Stimulated activated memory B cell treated with anti-CD40 and anti-IgM and Interleukin-4, amounts not matched to agents 10 μg/mL and 1 μg/mL and 100 μg/mL, for 72 hours (primary cell): ENCODE results near the gene GPR89A.
"Not testable (repeated sequence)": the region's sequence is repeated elsewhere in the genome, so short reads cannot be mapped to it uniquely, and the experiment has no call there.

Experiments
- ATAC-seq: fragments of 150-1000 bp; cut with Tn5 transposase; 2 replicates; pipeline ENCODE4 v1.10.0; 2021
- H3K27ac Mint-ChIP-seq: one replicate; pipeline ENCODE4 v1.8.0; 2022; ENCODE audit warnings: mild to moderate bottlenecking, mixed read lengths
- H3K27me3 Mint-ChIP-seq: one replicate; pipeline ENCODE4 v1.8.0; 2022; ENCODE audit warnings: mixed read lengths
- H3K36me3 Mint-ChIP-seq: one replicate; pipeline ENCODE4 v1.8.0; 2022; ENCODE audit warnings: mixed read lengths
- H3K4me1 Mint-ChIP-seq: one replicate; pipeline ENCODE4 v1.8.0; 2022; ENCODE audit warnings: mixed read lengths
- H3K4me3 Mint-ChIP-seq: one replicate; pipeline ENCODE4 v1.8.0; 2022; ENCODE audit warnings: mild to moderate bottlenecking, moderate library complexity, mixed read lengths
- H3K9me3 Mint-ChIP-seq: one replicate; pipeline ENCODE4 v1.8.0; 2022; ENCODE audit warnings: mixed read lengths

GPR89A gene

DNA sequence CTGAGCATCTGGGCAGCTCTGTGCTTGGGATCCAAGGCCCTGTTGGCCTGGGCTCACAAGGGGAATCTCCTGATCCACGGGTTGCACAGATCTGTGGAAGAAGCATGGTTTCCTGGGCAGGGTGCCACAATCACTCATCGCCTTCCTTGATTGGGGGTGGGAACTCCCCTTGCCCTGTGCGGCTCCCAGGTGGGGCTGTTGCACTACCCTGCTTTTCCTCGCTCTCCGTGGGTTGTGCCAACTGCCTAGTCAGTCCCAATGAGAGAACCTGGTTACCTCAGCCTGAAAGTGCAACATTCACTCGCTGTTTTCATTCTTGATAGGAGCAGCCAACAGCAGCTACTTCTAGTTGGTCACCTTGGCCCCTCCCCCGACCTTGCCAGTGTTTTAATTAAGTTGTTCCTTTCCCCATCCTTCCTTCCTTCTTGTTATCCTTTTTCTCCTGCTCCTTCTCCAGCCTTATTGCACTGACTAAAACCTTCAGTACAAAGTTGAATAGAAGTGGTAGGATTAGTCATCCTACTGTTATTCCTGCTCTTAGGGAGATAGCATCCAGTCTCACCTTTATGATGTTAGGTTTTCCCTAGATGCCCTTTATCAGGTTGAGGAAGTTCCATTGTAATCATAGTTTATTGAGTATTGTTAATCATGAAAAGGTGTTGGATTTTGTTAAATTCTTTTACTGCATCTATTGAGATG, 48.6 kb downstream of the GPR89A start:
- H3K4me3 Mint-ChIP-seq, H3K27me3 Mint-ChIP-seq, H3K9me3 Mint-ChIP-seq, ATAC-seq, H3K27ac Mint-ChIP-seq, H3K4me1 Mint-ChIP-seq: not testable (repeated sequence)
- peaks cover 30% of the 10 kb centered on the region for H3K36me3 Mint-ChIP-seq

DNA sequence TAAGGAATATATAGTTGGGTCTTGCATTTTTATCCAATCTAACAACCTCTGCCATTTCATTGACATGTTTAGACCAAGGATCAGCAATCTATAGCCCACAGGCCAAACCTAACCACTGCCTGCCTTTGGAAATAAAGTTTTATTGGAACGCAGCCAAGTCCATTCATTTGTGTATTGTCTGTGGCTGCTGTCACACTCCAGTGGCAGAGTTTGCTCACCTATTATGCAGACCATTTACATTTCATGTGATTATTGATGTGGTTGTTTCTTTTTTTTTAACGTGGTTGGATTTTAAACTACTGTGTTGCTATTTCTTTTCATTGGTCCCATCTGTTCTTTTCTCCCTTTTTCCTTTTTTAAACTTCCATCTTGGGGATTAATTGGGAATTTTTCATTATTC, 54.7 kb downstream of the GPR89A start:
- H3K36me3 Mint-ChIP-seq: peaks cover 14% of the 10 kb centered on the region
- H3K27ac Mint-ChIP-seq, H3K4me3 Mint-ChIP-seq, H3K27me3 Mint-ChIP-seq, H3K4me1 Mint-ChIP-seq, ATAC-seq, H3K9me3 Mint-ChIP-seq: not testable (repeated sequence)

DNA sequence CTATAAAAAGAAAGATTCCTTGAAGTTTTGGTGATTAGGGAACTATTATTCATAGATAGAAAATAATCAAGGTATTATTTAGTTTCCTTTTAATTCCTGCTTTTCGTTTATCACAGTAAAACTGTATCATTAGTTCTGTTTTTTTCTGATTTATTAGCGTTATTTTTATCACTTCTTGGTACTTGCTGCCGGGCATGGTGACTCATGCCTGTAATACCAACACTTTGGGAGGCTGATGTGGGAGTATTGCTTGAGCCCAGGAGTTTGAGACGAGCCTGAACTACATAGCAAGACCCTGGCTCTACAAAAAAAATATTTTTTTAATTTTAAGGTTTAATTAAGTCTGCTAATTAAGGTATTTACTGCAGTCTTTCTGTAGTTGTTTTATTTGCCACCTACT, 57.2 kb downstream of the GPR89A start:
- not testable (repeated sequence) for H3K27ac Mint-ChIP-seq, H3K4me3 Mint-ChIP-seq, ATAC-seq, H3K9me3 Mint-ChIP-seq, H3K4me1 Mint-ChIP-seq, H3K27me3 Mint-ChIP-seq
- H3K36me3 Mint-ChIP-seq: peaks cover 14% of the 10 kb centered on the region

- H3K4me1 Mint-ChIP-seq, H3K27ac Mint-ChIP-seq, H3K4me3 Mint-ChIP-seq, H3K9me3 Mint-ChIP-seq, H3K27me3 Mint-ChIP-seq, ATAC-seq: not testable (repeated sequence)
- H3K36me3 Mint-ChIP-seq: peaks cover 21% of the 10 kb centered on the region
Observed at GRCh38 chr1:145670995-145671745, 63.4 kb downstream of the GPR89A start.

DNA sequence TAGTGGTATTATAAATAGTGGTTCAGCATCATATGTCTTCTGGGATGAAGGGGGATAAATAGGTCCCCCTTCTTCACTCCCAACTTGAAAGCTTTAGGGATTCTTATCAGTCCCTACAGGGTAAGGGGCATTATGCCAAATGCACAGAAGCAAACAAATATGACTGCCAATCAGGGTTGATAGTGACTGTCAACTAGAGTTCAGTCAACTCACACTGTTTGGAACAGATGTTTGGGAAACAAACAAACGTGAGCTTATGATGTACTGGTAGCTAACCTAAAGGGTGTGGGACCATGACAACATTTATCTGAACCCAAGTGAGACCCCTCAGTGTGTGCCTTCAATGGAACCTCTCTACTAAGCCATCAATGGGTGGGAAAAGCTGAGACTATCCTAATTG, 65.4 kb downstream of the GPR89A start:
- H3K4me1 Mint-ChIP-seq, H3K9me3 Mint-ChIP-seq, H3K27ac Mint-ChIP-seq, ATAC-seq, H3K4me3 Mint-ChIP-seq, H3K27me3 Mint-ChIP-seq: not testable (repeated sequence)
- H3K36me3 Mint-ChIP-seq: peaks cover 12% of the 10 kb centered on the region

DNA sequence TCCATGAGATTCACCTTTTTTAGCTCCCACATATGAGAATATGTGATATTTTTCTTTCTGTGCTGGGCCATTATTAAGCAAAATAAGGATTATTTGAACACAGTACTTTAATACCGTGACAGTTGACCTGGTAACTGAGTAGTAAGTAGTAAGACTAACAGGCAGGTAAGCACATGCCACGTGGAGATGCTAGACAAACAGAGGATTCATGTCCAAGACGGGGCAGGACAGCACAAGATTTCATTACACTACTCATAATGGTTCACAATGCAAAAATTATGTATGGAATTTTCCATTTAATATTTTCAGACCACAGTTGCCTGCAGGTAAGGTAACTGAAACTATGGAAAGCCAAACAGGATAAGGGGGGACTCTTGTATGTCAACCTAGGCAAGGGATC, 77.1 kb downstream of the GPR89A start:
- H3K27ac Mint-ChIP-seq, H3K4me1 Mint-ChIP-seq, H3K9me3 Mint-ChIP-seq, H3K4me3 Mint-ChIP-seq, H3K36me3 Mint-ChIP-seq, ATAC-seq, H3K27me3 Mint-ChIP-seq: not testable (repeated sequence)

- not testable (repeated sequence) for ATAC-seq, H3K27ac Mint-ChIP-seq, H3K36me3 Mint-ChIP-seq, H3K4me3 Mint-ChIP-seq, H3K9me3 Mint-ChIP-seq, H3K27me3 Mint-ChIP-seq
- peaks cover 12% of the 10 kb centered on the region for H3K4me1 Mint-ChIP-seq
Observed at GRCh38 chr1:145686078-145686477, 78.3 kb downstream of the GPR89A start.

- Mint-ChIP-seq H3K9me3 (no peaks in the 10 kb centered on the region), H3K4me3 (no peak overlapping the region), H3K4me1 (peaks cover 12% of the 10 kb centered on the region), H3K27ac (no peak overlapping the region), H3K36me3 (no peaks in the 10 kb centered on the region), H3K27me3 (no peaks in the 10 kb centered on the region)
- ATAC-seq: no peak
Observed at GRCh38 chr1:145688328-145688727, 80.5 kb downstream of the GPR89A start.

- Mint-ChIP-seq H3K4me1 (peaks cover 12% of the 10 kb centered on the region), H3K27me3 (no peaks in the 10 kb centered on the region), H3K4me3 (no peak overlapping the region), H3K9me3 (no peaks in the 10 kb centered on the region), H3K27ac (no peak overlapping the region), H3K36me3 (no peaks in the 10 kb centered on the region)
- ATAC-seq: no peak
Observed at GRCh38 chr1:145688924-145689323, 81.1 kb downstream of the GPR89A start.

DNA sequence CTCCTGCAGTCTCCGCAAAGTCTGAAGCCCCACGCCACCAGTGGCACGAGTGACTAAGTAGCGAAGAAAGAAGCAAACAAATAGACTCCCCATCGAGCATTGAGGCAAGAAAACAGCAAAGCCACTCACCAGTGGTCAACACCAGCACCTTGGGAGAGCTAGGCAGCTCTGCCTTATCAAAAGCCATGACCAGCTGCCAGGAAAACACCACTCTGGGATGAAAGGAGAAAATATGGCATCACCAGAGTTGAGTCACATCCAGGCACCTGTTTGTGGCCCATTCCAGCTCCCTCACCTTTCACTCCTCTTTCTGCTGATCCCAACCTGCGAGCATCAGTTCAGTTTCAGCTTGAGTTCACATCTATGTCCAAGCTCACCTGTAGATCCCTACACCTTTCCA, 82.1 kb downstream of the GPR89A start:
- no peak for ATAC-seq
- peaks cover 12% of the 10 kb centered on the region for H3K4me1 Mint-ChIP-seq
- no peak overlapping the region for H3K4me3 Mint-ChIP-seq
- H3K36me3 Mint-ChIP-seq: no peaks in the 10 kb centered on the region
- peak overlapping the region; percentile 59 for H3K27ac Mint-ChIP-seq
- no peaks in the 10 kb centered on the region for H3K27me3 Mint-ChIP-seq
- H3K9me3 Mint-ChIP-seq: no peaks in the 10 kb centered on the region

- Mint-ChIP-seq H3K4me1 (peaks cover 12% of the 10 kb centered on the region), H3K36me3 (no peaks in the 10 kb centered on the region), H3K9me3 (no peaks in the 10 kb centered on the region), H3K27me3 (no peaks in the 10 kb centered on the region), H3K4me3 (no peak overlapping the region), H3K27ac (peak overlapping the region; percentile 59)
- ATAC-seq: no peak
Observed at GRCh38 chr1:145690587-145691558, 83.1 kb downstream of the GPR89A start.

- H3K27me3 Mint-ChIP-seq: no peaks in the 10 kb centered on the region
- H3K36me3 Mint-ChIP-seq: no peaks in the 10 kb centered on the region
- no peak for ATAC-seq
- H3K27ac Mint-ChIP-seq: no peak overlapping the region
- H3K4me1 Mint-ChIP-seq: peaks cover 12% of the 10 kb centered on the region
- H3K4me3 Mint-ChIP-seq: no peak overlapping the region
- H3K9me3 Mint-ChIP-seq: no peaks in the 10 kb centered on the region
Observed at GRCh38 chr1:145692785-145693443, 85.1 kb downstream of the GPR89A start.

- Mint-ChIP-seq H3K36me3 (no peaks in the 10 kb centered on the region), H3K27me3 (no peaks in the 10 kb centered on the region), H3K27ac (no peak overlapping the region), H3K4me3 (no peak overlapping the region), H3K4me1 (no peaks in the 10 kb centered on the region), H3K9me3 (no peaks in the 10 kb centered on the region)
- ATAC-seq: no peak
Observed at GRCh38 chr1:145695821-145696629, 88.2 kb downstream of the GPR89A start.

DNA sequence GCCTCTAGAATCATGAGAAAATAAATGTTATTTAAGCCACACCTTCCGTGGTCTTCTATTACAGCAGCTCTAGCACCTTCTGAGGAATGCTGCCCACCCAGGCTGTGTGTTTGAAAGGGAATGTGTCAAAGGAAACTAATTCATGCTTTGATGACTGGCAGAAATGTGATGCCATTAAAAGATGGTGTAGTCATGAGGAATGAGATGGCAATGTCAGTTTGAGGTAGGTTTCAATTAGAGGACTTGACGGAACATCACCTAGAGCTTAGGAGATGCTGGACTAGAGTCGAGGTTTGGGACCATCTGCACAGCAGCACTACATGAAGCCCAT, 88.8 kb downstream of the GPR89A start:
- Mint-ChIP-seq H3K27me3 (no peaks in the 10 kb centered on the region), H3K36me3 (no peaks in the 10 kb centered on the region), H3K4me3 (no peak overlapping the region), H3K9me3 (no peaks in the 10 kb centered on the region), H3K27ac (no peak overlapping the region), H3K4me1 (no peaks in the 10 kb centered on the region)
- no peak for ATAC-seq
